Measurements from ENCODE around the gene CGAS. TPM values are rescaled to one million over a fixed set of nuclear protein-coding genes. Genes with fewer than 3 reads are reported as not detected.

The CGAS gene
- total RNA-seq (2022; extraction: Qiagen RNA extraction; ENCODE audit: low read depth), result 4.4 to 5.4 TPM (median 5.0 TPM) in 5 replicates

DNA sequence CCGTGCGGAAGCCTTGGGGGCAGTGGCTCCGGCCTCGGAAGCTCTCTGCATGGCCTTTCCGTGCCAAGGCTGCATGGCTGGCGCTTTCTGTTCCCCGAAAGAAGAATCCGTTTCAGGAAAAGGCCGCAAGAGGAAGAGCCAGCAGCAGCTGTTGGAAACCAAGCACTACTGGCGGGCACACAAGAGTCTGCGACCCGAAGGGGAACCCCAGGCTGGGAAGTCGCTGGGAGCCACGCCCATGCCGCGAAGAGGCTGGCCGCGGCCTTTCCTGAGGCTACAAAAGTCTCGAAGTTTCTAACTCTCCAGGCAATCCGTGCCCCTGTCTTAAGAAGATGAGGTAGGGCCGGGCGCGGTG lies at the start of gene CGAS:
Gene CGAS (minus strand): TSS at position 191 of the 355 bp plus-strand sequence. CDS start 116 bp downstream, at position 75.

DNA sequence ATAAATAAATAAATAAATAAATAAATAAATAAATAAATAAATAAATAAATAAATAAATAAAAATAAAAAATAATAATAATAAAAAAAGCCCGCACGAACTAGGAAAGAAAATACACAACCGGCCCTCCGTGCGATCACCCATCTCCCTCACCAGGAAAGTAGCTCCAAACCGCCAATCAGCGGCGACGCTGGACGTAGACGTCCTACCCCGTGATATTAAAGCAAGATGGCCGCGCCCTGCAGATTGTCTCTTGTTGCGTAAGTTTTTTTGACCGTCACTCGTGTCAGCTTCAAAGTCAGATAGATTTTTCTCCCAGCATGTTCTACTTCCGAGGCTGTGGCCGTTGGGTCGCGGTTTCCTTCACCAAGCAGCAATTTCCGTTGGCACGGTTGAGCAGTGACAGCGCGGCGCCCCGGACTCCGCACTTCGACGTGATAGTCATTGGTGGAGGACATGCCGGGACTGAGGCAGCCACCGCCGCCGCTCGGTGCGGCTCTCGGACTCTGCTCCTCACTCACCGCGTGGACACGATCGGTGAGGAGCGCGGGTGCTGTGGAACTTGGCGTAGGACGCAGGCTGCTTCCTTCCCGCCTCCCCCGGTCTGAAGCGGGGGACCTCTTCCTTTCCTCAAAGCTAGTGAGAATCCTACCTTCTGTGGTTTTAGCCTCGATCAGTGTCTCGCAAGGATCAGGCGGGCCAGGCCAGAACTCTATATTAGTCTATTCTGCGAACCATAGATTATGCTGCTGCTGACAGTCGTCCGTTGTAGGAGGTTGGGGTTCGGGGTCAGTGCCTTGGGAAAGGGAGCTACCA lies 9.6 kb upstream of the CGAS start, which contains the start of gene MTO1:
Gene MTO1 (plus strand): TSS at position 201 of the 814 bp plus-strand sequence. CDS start 118 bp downstream, at position 319.

DNA sequence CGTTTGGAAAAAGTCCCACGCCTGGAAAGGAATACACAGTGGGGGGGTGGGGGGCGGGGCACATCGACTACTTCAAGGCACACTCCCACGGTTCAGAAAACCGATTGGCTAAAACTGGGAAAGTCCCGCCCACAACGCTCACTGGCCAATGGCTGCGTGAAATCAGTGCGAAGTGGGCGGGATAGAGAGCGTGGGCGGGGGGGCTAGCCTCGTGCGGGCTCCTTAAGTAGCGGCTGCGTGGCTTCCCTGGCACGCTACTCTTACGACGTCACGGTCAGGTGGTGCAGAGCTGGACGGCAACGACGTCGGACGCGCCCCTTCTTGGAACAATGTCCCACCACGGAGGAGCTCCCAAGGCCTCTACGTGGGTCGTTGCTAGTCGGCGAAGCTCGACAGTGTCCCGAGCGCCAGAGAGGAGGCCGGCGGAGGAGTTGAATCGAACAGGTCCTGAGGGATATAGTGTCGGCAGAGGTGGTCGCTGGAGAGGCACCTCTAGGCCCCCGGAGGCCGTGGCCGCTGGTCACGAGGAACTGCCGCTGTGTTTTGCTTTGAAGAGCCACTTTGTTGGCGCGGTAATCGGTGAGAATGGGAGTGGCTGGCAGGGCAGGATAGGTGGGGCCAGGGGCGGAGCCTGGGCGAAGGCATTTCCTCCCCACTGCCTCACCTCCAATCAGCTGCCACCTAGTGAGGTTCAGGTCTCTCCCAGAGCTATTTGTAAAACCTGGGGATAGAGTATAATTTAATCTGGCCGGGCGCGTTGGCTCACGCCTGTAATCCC lies 57.3 kb downstream of the CGAS start, which contains the start of gene DDX43:
Gene DDX43 (plus strand): TSS at position 252 of the 778 bp plus-strand sequence. CDS start 78 bp downstream, at position 330.

Other genes with a start within 250 kb of the CGAS start
- 0.32 to 0.36 TPM in 2 of 5 replicates, not detected in the others for gene KHDC1L, start 226.8 kb downstream of the CGAS start, total RNA-seq (2022; extraction: Qiagen RNA extraction; ENCODE audit: low read depth)
- 2.4 to 4.2 TPM (median 3.5 TPM) in 5 replicates for gene KHDC1, start 189.1 kb downstream of the CGAS start, total RNA-seq (2022; extraction: Qiagen RNA extraction; ENCODE audit: low read depth)
- not detected in 5 replicates for gene DPPA5, start 98.0 kb downstream of the CGAS start, total RNA-seq (2022; extraction: Qiagen RNA extraction; ENCODE audit: low read depth)
- not detected in 5 replicates for gene KHDC3L, start 89.6 kb downstream of the CGAS start, total RNA-seq (2022; extraction: Qiagen RNA extraction; ENCODE audit: low read depth)
- gene OOEP, start 82.4 kb downstream of the CGAS start, total RNA-seq (2022; extraction: Qiagen RNA extraction; ENCODE audit: low read depth), result not detected in 5 replicates
- not detected in 5 replicates for gene DDX43, start 57.5 kb downstream of the CGAS start, total RNA-seq (2022; extraction: Qiagen RNA extraction; ENCODE audit: low read depth)
- 9.2 to 13.4 TPM (median 10.9 TPM) in 5 replicates for gene MTO1, start 9.4 kb upstream of the CGAS start, total RNA-seq (2022; extraction: Qiagen RNA extraction; ENCODE audit: low read depth)
- gene EEF1A1, start 68.7 kb upstream of the CGAS start, total RNA-seq (2022; extraction: Qiagen RNA extraction; ENCODE audit: low read depth), result 7,428 to 9,534 TPM (median 7,671 TPM) in 5 replicates
- 7.9 to 13.8 TPM (median 12.0 TPM) in 5 replicates for gene SLC17A5, start 201.7 kb upstream of the CGAS start, total RNA-seq (2022; extraction: Qiagen RNA extraction; ENCODE audit: low read depth)
- 25.3 to 58.2 TPM (median 50.4 TPM) in 5 replicates for gene CD109, start 243.9 kb upstream of the CGAS start, total RNA-seq (2022; extraction: Qiagen RNA extraction; ENCODE audit: low read depth)